Frontal cortex (tissue), 4 donors: ENCODE measurements around the gene EEF1A2. TPM values are rescaled to one million over a fixed set of nuclear protein-coding genes. Genes with fewer than 3 reads are reported as not detected.

Source experiments
- DNase-seq, 2 donors: peaks; one replicate each; pipeline ENCODE4 v3.0.0; 2012; ENCODE audit warnings: low spot score in 2 of 2
- FAIRE-seq: peaks from 2 replicates; lab custom pipeline; 2012; peaks lifted over from hg19 to GRCh38; lab: Jason Lieb, UNC
- total RNA-seq: library from RNA; depleted of rRNA; stranded (reverse); fragments of >200 nt; gene quantifications from one replicate; pipeline ENCODE4 v1.2.3, GENCODE V29; 2014
- donor health status: control.
- donor health status: control.
- donor health status: control.

The EEF1A2 gene
- total RNA-seq, 1 donor from 2014 or later: 179 TPM

DNA sequence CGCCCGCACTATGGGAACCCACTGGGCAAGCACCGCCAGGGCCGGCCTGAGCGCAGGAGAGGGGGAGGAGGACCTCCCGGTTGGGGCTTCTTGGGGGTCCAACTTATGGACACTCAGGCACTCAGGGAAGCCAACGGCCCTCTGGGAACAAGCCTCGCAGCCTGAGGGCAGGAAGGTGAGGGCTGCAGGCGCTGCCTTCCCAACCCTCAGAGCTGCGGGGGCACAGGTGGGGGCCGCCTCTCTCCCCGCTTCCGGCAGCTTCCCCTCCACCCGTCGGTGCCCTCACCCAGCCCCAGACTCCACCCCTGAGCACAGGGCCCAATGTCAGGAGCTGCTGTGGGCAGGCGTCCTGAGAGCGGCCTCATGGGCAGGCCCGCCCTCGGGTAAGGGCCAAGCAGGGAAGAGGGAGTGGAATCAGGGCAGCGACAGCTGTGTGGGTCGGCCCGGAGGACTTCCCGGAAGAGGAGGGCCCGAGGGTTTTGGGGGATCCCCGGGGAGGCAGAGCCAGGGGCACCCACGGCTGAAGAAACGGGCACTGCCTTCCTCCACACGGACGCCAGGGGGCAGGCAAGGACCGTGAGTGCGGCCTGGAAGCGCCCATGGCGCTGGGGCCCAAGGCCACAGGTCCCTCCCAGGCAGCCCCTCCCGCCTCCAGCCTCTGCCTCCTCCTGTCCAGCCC lies 38.8 kb upstream of the EEF1A2 start:
- peak; percentile 97 to 99 for DNase-seq
- no peak for FAIRE-seq

DNA sequence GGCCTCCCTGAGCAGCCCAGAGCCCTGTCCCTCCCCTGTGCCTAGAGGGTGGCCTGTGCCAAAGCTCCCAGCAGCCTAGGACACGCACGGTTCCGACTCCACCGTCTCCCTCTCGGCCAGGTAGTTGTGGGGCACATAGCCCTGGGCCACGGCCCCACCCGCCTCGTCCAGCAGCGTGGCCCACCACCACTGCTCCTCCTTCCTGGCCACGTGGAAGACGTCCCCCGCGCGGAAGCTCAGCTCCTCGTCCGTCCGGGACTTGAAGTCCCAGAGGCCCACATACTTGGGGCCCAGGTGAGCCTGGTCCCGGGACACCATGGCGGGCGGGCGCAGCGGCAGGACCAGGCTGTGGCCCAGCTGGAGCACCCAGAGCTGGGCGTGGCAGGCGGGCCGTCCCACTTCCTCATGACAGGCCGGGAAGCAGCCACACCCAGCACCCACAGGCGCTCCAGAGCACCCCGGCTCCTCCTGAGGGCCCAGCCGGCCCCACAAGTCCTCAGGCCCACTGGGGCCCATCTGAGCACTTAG lies 38.2 kb upstream of the EEF1A2 start, which contains the start of gene PTK6:
PTK6 (minus strand) TSS at position 380 of the 528 bp plus-strand sequence; CDS start at position 318, 62 bp downstream.
- no peak for DNase-seq
- FAIRE-seq: no peak

DNA sequence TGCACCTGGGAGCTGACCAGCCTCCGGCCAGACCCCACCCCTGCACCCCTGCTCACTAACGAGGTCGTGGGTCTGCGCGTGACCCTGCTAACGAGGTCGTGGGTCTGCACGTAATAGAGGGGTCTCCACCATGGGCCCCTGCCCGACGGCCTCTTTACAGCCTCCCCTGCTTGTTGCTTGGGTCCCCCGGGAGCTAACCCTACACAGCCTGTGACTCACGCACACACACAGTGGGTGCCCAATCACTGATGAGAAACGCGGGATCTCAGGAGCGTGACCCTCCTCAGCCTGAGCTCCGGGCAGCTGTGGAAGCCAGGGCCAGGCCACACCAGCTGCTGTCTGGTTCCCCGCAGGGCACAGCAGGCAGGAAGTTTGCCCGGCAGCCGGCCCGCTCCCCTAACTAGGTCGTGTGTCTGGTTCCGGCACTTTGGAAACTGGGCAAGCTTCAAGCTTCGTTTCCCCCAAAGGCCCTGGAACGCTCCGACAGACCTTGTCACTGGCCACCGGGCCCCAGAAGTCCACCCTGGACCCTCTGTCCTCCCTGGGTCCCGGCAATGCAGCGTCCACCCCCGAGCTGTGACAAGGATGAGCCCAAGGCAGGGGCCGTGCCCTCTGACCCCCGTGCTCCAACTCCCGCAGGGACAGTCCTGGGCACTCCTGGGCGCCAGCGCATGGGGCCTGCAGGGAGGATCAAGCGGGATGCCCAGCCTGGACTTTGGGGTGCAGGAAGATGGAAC lies 37.5 kb upstream of the EEF1A2 start:
- FAIRE-seq (no peak), DNase-seq (no peak)

DNA sequence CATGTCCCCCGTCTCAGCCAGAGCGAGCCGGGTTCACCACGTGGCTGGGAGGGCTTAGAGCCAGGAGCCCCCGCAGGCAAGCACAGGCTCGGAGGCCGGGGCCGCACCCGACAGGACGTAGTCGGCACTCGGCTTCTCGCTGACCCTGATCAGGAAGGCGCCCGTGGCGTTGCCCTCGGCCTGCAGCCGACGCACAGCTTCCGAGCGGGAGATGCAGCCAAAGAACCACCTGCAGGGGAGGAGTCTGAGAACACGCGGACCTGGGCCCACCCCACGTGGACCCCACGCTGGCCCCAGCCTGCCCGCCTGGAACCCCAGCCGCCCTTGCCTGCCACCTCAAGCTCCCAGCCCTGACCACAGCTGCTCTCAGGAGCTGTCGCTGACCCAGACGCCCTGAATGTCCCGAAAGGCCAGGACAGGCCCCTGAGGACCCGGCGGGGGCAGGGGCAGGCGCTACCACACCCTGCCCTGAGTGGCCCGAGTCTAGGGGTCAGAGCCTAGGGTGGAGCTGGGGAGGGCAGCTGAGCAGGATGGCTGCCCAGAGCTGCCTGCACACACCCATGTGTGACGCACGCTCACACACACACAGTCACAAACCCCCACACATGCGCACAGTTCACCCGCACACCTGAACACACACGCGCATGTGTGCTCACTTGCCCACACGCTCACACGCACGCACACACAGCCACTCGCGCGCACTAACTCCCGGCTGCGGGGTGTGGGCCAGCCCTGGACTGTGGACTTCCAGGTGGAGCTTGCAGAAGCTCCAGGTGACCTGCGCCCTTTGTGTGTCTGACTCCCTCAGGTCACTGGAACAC lies 36.2 kb upstream of the EEF1A2 start:
- DNase-seq (no peak), FAIRE-seq (no peak)

DNA sequence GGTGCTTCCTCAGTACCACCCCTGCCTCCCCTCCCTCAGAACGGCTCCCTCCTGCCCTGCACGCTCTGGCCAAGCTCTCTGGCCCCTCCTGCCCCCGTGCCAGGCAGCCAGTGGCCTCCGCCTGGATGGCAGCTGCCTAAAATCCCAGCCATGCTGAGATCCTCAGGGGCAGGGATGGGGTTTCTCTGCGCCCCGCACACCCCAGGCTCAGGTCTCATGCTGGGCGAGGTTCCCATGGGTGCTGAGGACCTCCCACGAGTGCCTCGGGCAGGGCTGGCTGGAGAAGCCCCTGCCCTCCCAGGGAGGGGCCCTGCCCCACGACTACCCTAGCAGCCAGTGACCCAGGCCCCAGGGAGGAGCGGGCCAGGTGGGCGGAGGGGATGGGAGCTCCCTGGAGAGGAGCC lies 35.5 kb upstream of the EEF1A2 start:
- no peak for FAIRE-seq
- DNase-seq: no peak

DNA sequence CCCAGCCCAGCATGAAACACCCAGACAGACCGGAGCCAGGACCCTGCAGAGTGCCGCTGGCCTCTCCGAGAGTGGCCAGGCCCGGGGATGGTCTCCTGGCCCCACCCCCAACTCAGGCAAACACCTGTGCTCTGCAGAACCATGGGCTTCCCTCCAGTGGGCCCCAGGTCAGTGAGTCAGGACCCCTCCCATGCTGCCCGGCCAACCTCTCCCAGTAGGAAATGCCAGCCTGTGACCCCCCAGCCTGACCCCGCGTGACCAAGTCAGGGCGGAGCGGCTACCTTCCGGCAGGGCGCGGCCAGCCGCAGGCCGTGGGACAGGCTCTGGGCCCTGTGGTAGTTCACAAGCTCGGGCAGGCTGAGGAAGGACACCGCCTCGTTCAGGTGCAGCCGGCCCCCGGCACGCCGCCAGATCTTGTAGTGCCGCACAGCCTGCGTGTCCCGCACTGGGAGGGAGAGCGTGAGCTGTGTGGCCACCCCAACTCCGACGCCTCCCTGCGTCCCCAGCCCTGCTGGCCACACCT lies 35.0 kb upstream of the EEF1A2 start:
- DNase-seq: no peak
- FAIRE-seq: no peak

DNA sequence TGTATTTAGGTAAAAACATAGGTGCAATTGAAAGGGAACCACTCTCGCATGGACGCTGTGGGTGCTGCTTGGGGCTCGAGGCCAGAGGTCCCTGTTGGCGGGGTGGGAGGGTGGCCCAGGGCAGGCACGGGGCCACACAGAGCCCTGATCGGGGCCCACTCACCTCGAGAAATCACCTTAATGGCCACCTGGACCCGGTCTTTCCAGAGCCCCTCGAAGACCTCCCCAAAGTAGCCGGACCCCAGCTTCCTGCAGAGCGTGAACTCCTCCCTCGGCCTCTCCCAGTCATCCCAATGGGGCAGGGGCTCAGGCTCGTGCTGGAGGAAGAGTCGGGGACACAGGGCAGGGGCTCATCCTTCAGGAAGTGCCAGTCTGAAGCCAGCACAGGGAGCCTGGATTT lies 34.5 kb upstream of the EEF1A2 start:
- FAIRE-seq: no peak
- DNase-seq: no peak

DNA sequence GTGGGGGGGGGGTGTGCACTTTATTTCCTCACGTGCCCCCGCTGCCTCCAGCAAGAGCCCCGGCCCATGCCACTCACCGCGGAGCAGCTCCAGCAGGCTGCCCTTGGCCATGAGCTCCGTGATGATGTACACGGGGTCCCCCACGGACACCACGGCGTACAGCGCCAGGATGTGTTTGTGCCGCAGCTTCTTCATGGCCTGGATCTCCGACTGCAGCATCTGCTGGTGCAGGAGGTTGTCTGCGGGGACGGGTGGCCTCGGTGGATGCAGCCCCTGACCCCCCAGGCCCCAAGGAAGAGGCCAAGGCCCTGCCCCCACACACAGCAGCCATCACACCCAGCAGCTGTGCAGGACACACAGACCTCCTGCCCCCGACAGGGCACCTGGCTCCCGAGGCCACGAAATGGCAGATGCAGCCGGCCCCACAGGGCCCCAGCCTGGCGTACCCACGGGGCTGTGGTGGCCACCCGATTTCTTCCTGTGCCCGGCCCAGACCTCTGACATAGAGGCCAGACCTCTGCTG lies 33.6 kb upstream of the EEF1A2 start:
- DNase-seq: no peak

DNA sequence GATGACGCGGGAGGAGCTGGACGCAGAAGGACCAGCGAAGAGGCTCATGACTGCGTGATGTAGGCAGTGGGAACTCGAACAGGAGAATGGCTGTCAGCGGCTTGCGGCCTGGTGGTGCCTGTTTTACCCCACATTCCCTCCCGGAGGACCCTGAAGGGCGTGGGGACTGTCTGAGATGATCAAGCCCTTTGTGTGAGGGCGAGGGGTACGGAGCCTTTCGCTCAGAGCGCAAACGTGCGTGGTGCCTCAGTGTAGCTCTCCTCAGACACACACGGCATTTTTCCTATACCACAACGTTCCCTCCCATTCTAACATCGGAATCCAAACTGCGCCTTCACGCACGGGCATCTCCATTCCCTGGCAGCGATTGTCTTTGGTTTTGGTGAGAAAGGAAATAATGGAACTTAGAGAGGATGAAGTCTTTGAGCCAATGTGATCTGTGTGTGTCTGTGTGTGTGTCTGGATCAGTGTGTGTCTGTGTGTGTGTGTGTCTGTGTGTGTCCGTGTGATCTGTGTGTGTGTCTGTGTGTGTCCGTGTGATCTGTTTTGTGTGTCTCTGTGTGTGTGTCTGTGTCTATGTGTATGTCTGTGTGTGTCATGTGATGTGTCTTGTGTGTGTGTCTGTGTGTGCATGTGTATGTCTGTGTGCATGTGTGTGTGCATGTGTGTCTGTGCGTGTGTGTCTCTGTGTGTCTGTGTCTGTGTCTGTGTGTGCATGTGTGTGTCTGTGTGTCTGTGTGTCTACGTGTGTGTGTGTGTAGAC lies 33.0 kb upstream of the EEF1A2 start:
- DNase-seq (no peak), FAIRE-seq (no peak)

More for the DNA sequence above, 33.6 kb upstream of the EEF1A2 start:
- FAIRE-seq: no peak

DNA sequence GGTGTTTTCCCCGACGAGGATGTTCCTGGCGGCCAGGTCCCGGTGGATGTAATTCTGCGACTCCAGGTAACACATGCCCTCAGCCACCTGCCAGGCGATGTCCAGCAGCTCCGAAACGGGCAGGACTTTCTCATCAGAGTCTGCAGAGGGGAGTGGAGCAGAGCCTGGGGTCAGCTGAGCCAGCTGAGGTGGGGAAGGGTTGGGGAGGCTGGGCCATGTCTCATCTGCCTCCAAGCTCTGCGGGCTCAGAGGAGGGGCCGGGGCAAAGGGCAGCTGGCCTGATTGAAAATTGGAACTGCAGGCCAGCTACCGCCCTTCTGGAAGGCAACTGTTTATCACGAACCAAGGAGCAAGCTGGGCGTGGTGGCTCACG lies 31.9 kb upstream of the EEF1A2 start:
- DNase-seq: no peak
- FAIRE-seq: no peak

DNA sequence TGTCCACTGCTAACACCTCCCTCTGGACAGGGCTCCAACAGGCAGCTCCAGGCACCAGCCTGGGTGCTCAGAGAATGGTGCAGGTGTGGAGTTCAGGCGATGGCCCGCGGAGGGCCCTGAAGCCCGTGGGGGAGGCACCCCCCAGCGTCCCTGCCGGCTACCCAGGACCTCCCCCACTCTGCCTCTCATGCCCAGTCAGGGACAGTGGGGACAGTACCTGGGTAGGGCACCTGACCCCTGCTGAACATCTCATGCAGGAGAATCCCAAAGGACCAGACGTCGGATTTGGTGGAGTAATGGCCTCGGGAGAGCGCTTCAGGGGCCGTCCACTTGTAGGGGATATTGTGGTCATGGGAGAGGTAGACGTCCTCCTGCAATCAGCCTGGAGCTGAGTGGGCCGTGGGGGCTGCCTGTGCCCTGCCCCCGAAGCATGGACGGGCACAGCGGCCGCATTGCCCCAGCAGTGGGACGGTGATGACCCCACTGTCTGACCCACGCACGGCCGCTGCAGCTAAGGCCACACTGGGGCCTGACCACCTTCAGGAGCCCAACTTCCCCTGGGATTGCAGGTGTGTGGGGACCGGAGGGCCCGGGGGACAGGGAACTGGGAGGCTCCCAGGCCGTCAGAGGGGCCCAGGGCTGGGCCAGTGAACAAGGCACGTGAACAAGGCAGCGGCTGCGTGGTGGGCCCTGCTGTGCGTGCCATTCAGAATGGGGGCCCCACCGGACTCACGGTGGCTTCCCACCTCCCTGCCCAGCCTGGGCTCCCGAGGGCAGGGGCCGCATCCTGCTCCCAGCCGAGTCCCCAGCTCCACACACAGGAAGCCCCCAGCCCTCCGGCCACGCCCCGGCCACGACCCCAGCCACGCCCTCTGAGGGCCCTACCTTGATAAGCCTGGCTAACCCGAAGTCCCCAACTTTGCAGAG lies 31.2 kb upstream of the EEF1A2 start:
- DNase-seq (no peak), FAIRE-seq (no peak)

DNA sequence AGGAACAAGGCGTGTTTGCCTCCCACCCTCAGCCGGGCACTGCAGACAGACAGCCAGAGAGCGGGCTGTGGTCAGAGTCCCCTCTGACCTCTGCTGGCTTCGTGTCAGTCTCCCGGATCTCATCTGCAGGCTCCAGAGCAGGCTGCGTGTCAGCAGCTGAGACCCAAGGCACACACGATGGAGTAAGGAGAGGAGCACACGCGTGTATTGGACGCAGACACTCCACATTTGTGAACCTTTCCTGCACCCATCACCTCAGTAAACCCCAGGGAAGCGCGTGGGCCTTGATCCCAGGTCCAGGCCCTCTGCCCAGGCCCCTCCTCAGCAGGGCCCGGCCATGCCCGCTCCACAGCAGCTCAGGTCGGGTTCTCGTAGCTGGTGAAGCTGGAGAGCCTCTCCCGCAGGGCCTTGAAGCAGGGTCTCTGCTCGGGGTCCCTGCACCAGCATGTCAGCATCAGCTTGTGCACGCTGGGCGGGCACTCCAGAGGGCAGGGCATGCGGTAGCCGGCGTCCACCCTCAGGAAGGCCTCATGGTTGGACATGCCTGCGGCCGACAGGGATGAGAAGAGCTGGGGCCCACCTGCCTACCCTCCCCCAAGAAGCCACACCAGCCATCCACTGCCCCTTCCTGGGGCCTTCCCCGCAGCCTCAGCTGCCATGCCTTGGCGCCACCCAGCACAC lies 30.4 kb upstream of the EEF1A2 start:
- FAIRE-seq (no peak), DNase-seq (no peak)

DNA sequence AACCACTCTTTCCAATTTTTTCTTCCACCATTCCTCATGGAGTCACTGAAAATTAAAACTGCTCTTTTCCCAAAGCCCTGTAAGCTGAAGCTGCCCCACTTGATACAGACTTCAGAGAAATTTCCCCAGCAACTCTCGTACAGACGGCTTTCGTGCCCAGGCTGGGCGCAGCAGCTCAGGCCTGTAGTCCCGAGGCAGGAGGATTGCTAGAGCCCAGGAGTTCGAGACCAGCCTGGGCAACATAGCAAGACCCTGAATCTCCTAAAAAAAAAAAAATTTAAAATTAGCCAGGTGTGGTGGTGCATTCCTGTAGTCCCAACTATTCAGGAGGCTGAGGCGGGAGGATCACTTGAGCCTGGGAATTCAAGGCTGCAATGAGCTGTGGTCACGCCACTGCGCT lies 28.3 kb upstream of the EEF1A2 start:
- DNase-seq (no peak), FAIRE-seq (no peak)

DNA sequence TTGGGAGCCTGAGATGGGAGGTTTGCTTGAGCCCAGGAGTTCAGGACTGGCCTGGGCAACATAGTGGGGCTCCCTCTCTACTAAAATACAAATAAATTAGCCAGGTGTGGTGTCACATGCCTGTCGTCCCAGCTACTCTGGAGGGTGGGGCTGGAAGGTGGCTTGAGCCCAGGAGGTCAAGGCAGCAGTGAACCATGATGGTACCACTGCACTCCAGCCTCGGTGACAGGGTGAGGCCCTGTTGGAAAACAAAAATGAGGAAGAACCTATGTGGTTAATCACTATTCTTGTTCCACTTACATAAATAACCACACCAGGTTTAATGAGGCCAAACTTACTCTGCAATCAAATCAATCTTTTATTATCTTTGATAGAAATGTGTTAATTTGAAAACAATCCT lies 27.1 kb upstream of the EEF1A2 start:
- DNase-seq (no peak), FAIRE-seq (no peak)

DNA sequence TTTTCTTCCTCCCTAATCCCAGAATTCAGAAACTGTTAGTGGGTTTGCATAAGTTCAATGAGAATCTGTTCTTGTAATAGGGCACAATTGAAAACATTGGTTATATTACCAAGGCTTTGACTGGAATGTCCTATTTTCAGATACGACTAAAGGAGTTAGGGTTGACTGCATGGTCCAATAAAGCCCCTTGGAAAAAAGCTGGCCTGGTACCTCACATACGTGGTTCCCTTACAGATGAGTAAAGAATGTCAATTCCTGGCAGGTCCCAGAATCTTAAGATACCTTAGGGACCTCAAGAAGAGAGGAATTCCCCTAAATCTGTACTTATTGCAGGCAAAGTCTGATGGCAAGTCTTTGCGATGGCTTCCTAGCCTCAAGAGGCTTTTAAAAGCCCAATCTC lies 26.3 kb upstream of the EEF1A2 start:
- no peak for FAIRE-seq

DNA sequence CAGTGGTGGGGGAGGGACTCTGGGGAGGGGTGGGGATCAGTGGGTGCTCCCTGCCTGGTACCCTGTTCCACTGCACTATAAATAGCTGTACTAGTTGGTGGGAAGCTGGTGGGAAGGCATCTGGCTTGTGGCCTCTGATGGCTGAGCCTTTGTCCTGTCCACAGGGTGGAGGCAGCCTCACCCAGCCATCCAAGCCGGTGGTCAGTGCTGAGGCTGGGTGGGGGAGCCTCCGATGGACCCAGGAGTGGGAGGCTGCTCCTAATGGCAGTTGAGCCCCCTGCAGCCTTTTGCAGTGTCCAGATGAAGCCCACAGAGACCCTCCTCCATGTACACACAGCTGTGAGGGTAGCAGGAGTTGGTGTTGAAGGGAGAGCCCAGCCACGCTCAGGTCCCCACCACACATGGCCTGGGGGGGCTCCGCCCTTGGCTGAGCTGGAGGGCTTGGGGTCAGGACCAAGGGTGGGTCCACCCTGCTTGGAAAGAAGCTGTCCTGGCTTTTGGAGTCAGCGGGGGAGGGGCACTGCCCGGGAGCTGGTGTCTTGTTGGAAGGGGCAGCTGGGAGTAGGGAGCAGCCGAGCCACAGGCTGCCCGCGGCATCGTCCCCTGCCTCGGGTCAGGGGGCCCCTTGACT lies 24.2 kb upstream of the EEF1A2 start:
- FAIRE-seq (no peak), DNase-seq (no peak)

More for the DNA sequence above, 26.3 kb upstream of the EEF1A2 start:
- no peak for DNase-seq
